IPS DF 4.7 (cell line): ENCODE results near the gene PRPF18.
"Not testable (repeated sequence)": the region's sequence is repeated elsewhere in the genome, so short reads cannot be mapped to it uniquely, and the experiment has no call there.

ENCODE experiments used
- DNase-seq: peaks from one replicate; pipeline ENCODE4 v3.0.0-alpha.2; 2013; ENCODE audit warnings: low spot score; ENCODE audit errors: extremely low read depth

Gene PRPF18

GRCh38 chr10:13586676-13587355 is at the start of gene PRPF18:
PRPF18 (plus strand) TSS chr10:13586965; CDS start chr10:13587087, 122 bp downstream.
- DNase-seq = peak; percentile 79

DNA sequence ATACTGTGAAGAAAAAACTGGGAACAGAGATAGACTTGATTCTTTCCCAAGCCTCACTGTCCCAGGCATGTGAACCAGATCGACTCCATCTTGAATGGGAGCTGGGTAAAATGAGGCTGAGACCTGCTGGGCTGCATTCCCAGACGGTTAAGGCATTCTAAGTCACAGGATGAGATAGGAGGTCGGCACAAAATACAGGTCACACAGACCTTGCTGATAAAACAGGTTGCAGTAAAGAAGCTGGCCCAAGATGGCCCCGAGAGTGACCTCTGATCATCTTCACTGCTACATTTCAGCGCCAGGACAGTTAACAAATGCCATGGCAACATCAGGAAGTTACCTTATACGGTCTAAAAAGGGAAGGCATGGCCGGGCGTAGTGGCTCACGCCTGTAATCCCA is 48.8 kb upstream of the PRPF18 start:
- not testable (repeated sequence) for DNase-seq

DNA sequence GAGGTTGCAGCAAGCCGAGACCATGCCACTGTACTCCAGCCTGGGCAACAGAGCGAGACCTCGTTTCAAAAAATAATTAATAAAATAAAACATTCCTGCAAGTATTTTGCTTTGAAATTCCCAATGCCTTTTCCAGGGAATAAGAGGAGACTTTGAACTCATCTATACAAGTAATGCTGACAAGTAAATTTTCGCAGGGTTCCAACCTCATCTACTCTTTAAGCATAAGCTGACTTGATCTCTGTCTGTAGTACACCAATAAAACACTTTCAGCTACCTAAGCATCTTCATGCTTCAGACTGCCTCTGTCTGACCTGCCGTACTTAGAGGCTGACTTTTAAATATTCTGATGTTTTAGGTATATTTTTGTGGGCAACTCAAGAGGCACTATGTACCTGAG is 44.2 kb upstream of the PRPF18 start:
- no peak for DNase-seq

DNA sequence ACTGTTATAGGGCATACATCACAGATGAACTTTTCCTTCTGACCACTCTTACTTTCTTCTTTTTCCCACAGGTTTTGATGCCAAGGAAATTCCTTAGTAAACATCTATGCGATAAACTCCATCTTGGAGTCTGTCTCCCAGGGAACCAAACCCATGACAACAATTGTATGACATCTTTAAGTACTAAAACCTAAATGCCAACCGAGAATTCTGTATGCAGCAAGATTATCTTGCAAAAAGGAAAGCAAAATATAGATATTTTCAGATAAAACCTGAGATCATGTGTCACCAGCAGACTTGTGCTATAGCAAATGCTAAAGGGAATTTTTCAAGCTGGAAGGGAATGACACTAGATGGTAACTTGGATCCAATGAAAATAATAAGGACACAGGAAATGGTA is 36.0 kb upstream of the PRPF18 start:
- no peak for DNase-seq

DNA sequence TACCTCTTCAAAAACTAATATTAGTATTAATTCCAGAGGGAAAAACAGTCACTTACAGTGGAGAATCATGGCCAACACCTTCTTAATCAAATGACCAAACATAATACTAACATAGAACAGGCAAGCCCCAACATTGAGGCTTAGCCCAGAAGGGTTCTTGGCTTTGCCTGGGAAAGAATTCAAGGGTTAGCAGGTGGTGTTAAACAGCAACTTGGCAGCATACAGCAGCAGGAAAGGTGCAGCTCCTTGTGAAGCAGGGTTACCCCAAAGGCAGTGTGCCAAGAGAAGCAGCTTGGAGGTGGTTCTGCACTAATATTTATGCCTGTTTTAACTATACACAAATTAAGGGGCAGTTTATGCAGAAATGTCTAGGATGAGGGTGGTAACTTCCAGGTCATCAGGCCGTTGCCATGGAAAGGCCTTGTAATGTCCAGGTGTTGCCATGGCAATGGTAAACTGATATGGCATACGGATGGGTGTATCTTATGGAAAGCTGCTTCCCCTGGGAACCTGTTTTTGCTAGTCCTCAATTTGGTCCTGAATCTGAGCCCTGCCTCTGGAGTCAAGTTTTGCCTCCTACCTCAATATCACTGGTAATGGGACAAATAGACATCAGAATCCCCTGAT is 30.8 kb upstream of the PRPF18 start:
- DNase-seq = no peak

DNA sequence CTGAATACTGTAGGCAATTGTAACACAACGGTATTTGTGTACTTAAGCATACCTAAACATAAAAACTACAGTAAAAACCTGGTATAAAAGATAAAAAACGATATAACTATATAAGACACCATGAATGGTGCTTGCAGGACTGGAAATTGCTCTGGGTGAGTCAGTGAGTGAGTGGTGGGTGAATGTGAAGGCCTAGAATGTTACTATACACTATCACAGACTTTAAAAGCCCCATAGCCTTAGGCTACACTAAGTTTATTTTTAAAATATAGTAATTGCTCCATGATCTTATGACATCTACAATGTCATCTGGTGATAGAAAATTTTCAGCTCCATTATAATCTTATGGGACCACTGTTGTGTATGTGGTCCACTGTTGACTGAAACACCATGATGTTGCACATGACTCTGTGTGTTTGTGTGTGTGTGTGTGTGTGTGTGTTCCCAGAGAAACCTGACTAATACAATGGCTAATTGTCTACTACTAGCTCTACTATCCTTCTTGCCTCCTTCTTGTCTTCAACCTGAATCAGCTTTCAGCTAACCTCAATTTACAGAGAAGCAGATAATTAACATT is 27.6 kb upstream of the PRPF18 start:
- no peak for DNase-seq

GRCh38 chr10:13560597-13560996 is 26.2 kb upstream of the PRPF18 start:
- DNase-seq = no peak

DNA sequence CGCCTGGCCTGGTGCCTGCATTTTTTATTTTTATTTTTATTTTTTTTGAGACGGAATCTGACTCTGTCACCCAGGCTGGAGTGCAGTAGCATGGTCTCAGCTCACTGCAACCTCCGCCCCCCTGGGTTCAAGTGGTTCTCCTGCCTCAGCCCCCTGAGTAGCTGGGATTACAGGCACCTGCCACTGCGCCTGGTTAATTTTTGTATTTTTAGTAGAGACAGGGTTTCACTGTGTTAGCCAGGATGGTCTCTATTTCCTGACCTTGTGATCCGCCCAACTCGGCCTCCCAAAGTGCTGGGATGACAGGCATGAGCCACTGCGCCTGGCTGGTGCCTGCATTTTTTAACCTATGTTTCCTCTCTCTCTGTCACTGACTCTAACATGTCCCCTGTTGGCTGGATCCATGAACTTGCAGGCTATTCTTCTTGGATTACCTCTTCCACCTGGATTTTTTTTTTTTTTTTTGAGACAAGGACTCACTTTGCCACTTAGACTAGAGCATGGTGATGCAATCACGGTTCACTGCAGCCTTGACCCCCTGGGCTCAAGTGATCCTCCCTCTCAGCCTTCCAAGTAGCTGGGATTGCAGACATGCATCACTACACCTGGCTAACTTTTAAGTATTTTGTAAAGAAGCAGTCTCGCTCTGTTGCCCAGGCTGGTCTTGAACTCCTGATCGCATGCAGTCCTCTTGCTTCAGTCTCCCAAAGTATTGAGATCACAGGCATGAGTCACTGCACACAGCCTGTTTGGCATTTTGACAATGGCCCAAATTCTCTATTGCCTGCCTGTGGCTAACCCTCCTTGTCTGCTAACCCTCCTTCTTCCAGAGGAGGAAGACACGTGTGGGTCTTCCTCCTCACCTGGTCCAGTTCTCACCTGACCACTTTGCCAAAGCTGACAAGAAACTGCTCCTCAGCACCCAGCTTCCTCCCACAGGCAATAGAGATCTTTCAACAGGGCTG is 23.0 kb upstream of the PRPF18 start:
- DNase-seq = no peak

GRCh38 chr10:13564576-13564975 is 22.2 kb upstream of the PRPF18 start:
- DNase-seq = no peak

GRCh38 chr10:13567030-13567429 is 19.7 kb upstream of the PRPF18 start:
- DNase-seq = no peak

GRCh38 chr10:13571541-13571940 is 15.2 kb upstream of the PRPF18 start:
- no peak for DNase-seq

DNA sequence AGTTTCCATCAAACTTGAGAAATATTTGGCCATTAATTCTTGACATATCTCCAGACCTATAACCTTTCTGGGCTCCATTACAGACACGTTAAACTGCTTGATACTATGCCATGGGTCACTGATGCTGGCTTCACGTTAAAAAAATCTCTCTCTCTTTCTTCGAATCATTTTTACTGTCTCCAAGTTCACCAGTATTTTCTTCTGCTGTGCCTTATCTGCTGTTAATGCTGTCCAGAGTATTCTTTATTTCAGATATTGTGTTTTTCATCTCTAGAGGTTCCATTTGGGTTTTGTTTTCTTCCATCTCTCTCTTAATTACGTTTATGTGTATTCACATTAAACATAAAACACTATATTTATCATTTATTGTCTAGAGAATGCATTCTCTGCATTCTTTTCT is 12.8 kb upstream of the PRPF18 start:
- DNase-seq = no peak

- no peak for DNase-seq
These were observed 1.5 kb upstream of the PRPF18 start for GRCh38 chr10:13585195-13585751.

GRCh38 chr10:13585943-13586342 is 822 bp upstream of the PRPF18 start:
- DNase-seq = no peak

DNA sequence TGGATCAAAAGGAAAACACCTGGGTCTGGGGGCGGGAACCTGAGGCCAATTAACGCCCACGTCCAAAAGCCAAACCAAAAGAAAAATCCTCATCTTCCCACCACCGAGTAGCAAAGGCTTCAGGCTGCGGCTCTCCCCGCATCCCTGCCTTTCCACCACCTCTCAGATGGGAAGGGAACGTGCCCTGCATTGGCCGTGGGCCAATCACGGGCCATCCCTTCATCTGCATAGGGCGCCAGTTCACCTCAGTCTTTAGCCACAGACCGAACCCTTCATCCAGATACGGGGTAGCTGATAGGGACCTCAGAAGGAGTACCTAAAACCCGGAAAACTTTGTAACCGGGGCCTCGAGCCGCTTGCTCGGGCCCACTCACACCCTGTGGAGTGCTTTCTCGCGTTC is 626 bp downstream of the PRPF18 start:
- no peak for DNase-seq

- no peak for DNase-seq
These were observed 2.6 kb downstream of the PRPF18 start for GRCh38 chr10:13589316-13589715.

GRCh38 chr10:13590886-13591285 is 4.1 kb downstream of the PRPF18 start:
- DNase-seq = no peak

- DNase-seq = no peak
These were observed 5.5 kb downstream of the PRPF18 start for GRCh38 chr10:13592306-13592705.

DNA sequence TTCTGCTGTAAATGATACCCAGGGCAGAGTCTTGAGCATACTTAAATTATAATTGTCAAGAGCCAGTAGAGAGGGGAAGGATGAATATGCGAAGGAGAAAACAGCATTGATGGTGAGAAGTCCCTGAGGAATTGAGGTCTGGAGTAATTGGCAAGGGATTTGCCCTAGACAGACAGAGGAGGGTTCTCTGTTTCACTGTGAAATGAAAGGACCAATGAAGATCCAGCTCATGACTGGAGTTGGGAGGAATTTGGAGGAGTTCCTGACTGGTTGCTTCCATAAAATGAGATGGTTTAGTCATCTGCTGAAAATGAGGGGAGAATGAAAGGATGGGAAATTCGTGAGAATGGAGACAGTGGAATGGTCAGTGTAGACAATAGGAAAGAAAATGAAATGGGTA is 6.8 kb downstream of the PRPF18 start:
- DNase-seq = no peak

DNA sequence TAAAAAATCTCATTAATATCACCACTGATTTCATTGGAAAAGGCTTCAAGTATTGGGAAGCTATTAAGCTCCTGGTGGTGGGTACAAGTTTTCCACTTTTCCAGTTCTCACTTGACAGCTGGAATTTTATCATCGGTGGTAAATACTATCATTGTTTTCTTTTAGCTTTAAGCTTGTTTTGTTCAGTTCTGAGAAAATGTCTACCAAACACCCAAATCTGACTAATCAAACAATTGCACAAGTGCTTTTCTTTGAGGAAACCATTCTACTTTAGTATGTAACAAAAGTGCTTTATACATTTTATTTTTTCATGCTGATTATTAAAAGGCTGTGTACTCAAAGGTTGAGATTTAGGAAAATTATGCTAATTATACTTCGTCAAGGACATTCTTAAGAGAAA is 7.9 kb downstream of the PRPF18 start:
- no peak for DNase-seq

GRCh38 chr10:13597909-13598308 is 11.1 kb downstream of the PRPF18 start:
- DNase-seq = no peak
